Effector CD8-positive, alpha-beta T cell (primary cell): ENCODE data around the gene RILPL2.
"Not testable (repeated sequence)": the region's sequence is repeated elsewhere in the genome, so short reads cannot be mapped to it uniquely, and the experiment has no call there.

Source experiments
- DNase-seq: peaks from one replicate; lab custom pipeline; 2025; lab: John Stamatoyannopoulos, UW
- total RNA-seq, 4 experiments: gene quantifications; one replicate each; lab custom pipeline; 2026; lab: John Stamatoyannopoulos, UW

Gene RILPL2, protein sequence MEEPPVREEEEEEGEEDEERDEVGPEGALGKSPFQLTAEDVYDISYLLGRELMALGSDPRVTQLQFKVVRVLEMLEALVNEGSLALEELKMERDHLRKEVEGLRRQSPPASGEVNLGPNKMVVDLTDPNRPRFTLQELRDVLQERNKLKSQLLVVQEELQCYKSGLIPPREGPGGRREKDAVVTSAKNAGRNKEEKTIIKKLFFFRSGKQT
- total RNA-seq: 32.2 to 72.3 (median 35.6) reads per million in 4 experiments

DNA sequence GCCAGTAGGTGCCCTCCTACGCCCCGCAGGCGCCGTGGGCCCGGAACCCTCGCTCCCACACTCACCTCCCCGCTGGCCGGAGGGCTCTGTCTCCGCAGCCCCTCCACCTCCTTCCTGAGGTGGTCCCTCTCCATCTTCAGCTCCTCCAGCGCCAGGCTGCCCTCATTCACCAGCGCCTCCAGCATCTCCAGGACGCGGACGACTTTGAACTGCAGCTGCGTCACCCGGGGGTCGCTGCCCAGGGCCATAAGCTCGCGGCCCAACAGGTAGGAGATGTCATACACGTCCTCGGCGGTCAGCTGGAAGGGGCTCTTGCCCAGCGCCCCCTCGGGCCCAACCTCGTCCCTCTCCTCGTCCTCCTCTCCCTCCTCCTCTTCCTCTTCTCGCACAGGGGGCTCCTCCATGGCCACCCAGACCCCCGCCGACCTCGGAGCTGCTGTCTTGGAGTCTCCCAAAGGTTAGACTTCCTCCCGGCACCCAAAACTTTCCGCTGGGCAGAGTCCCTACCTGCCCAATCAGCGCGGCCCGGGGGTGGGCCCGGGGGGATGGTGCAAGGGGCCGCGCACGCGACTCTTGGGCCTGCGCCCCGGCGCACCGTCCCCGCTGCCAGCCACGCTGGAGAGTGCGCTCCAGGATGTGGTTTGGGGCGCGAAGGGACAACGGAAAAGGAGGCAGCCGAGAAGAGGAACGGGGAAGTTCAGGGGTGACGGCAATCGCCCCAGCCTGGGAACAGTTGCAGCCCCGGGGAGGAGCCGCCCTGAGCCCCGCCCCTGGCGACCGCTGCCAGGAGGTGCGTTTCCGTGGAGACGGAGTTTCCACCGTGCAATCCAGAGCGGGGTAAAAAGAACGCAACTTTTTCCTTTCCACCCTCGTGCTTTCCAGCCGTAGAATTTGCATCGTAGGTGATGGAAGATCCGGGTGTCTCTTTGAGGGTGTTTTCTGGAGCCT is at the start of gene RILPL2:
RILPL2 (minus strand) TSS at position 668 of the 948 bp plus-strand sequence; CDS start at position 404, 264 bp downstream.
- DNase-seq: peak; percentile 79

GRCh38 chr12:123485756-123486155 is 49.3 kb upstream of the RILPL2 start:
- DNase-seq: no peak

GRCh38 chr12:123483602-123484248 is 47.2 kb upstream of the RILPL2 start:
- DNase-seq: no peak

- no peak for DNase-seq
Observed at GRCh38 chr12:123482876-123483275, 46.4 kb upstream of the RILPL2 start.

- not testable (repeated sequence) for DNase-seq
Observed at GRCh38 chr12:123481251-123481650, 44.8 kb upstream of the RILPL2 start.

DNA sequence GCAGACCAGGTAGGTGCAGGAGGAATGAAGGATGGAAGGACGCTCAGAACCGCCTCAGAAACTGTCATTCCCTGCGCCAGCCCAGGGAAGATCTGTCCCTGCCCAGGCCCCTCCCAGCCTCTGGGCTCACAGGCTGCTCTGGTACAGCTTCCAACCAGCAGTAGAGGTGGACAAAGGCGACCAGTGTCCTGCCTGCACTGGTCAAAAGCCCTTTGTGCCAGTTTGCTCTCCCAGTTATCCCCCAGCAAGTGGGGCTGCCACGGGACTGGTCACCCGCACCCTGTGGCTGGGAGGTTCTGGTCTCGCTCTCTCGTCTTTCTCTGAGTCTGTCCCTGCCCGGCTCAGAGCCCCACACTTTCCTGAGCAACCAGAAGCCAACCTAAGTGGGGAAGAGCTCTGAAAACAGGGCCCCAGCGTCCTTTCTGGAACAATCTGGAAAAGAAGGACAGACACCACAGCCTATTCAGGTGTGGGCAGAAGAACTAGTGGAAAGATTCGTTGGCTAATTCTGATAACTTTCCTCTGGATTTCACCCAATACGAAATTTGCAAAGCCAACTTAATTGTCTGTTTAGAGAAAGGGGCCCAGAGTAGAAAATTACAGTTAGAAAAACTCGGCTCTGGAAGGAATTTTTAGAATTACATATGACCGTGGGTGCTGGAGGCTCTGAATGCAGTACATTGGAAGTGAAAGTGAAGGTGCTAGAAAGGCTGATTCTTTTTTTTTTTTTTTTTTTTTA is 43.1 kb upstream of the RILPL2 start:
- no peak for DNase-seq

DNA sequence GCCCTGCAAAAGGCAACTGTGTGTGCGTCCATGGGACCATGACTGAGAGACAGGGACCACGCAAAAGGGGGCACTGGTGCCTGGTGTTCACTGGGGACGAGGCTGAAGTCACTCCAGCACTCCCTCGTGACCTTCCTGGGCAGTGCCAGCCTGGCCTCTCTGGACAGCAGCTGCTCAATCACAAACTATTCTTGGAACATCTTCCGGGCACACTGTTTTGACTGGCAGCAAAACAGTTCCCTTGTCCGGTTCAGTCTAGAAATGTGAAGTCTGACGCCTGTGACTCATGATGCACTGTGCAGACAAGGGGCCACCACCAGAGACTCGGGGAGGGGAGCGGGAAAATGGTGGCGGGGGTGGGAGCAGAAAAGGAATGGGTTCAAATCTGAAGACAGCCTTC is 42.3 kb upstream of the RILPL2 start:
- DNase-seq: no peak

GRCh38 chr12:123478069-123478468 is 41.6 kb upstream of the RILPL2 start:
- DNase-seq: no peak

DNA sequence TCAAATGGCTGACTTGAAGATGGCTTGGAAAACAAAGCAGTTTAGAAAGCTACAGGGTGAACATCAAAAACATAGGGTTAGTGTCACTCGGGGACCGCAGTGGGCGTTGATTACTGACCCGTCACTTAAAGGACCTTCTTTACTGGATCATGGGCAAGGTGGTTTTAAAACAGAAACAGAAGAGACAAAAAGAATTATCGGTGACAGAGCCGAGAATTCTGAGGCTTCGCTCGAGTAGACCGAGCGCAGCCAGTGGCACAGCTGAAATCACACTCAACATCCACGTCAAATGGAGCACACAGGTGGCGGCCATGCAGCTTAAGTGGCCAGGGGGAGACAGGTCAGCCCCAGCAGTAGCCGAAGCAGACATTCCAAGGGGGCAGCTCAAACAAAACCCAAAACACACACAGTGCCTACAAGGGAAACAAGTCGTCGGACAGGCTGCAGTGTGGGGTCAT is 38.8 kb upstream of the RILPL2 start:
- no peak for DNase-seq

DNA sequence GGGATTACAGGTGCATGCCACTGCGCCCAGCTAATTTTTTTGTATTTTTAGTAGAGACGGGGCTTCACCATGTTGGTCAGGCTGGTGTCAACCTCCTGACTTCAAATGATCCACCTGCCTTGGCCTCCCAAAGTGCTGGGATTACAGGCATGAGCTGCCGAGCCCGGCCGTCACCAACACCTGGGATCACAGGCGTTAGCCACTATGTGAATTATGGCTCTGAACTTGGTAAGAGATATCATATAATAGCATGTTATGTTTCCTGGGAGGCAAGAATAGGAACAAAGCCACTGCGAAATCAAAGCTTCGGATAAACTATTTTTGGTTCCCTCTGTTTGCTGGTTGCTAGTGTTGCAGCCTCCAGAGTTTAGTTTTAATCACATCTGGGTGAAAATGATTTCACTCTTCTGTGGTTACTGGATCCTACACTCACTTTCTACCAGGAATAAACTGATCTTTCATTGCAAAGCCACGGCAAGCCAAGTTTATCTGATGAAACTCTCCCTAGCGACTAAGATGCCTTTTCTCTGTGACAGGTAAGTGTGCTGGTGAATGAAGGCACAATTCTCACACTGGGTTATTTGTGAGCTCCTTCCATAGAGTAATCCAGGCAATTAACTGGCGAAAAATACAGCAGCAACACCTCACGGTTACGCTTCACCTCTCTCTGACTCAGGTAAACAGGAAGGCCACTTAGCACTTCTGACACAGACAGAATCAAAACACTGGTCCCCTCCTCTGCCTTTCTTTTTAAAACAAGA is 38.2 kb upstream of the RILPL2 start:
- no peak for DNase-seq

DNA sequence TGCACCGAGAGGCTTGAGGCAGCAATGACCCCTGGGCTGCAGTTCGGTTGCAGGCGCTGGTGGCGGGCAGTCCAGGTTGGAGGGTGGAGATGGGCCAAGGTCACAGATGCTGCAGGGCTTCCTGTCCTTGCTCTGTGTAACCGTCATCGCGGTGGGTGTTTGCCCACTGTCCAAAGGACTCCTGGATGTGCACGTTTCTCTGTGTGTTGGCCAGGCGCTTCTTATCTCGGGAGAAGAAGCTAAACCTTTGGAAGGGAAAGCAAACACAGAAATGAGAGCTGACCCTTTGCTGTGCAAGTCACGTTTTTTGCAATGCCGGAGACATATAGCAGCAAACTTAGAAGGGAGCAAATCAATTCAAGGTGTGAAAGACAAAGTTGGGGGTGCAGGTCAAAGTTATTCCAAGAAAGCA is 36.0 kb upstream of the RILPL2 start:
- DNase-seq: no peak

DNA sequence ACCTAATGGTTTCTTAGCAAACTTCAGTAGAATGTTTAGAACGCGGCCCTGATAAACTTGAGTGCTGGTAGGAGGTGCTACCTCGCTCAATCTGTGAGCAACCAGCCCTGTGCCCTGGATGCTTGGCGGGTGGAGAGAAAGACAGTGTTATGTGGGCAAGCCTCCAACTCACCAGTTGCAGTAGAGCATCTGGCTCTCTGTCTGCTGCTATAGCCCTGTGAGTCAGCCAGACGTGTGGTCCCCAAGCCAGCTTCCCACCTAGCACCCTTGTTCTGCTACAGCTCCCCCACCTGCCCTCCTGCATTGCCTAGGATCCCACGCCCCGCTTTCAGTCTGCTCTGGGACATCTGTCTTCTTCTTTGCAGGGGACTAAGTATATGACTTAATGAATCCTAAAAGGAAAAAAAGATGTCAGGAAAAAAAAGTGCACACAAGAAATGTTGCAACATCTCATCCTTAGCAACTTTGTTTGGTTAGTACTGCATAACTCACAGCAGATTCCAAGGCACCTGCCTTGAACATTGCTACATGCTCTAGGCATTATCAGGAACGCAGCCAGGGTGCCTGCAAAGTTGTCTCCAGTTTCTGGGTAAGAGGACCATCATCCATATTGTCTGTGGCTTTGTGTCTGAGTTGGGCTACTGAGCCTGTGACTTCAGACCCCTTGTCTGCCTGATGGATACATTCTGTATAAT is 35.0 kb upstream of the RILPL2 start:
- no peak for DNase-seq

- DNase-seq: no peak
Observed at GRCh38 chr12:123469978-123470377, 33.5 kb upstream of the RILPL2 start.

DNA sequence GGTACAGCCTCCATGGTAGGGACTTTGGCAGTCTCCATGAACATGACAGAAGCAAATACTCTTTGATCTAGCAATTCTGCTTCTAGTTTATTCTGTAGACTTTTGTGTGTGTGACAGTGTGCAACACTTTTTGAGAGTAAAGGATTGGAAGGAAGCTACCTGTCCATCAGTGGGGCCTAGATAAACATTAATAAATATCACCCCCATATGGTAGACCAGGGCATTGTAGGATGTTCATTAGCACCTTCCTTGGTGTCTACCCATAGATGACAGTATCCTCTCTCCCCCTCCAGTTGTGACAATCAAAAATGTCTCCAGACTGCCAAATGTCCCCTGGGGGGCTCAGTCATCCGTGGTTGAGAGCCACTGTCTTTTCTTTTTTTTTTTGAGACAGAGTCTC is 32.3 kb upstream of the RILPL2 start:
- DNase-seq: no peak

- DNase-seq: no peak
Observed at GRCh38 chr12:123465084-123465483, 28.6 kb upstream of the RILPL2 start.

GRCh38 chr12:123463174-123463573 is 26.7 kb upstream of the RILPL2 start:
- DNase-seq: not testable (repeated sequence)

GRCh38 chr12:123457980-123458779 is 21.7 kb upstream of the RILPL2 start, which contains the start of gene SNRNP35:
TSS of gene SNRNP35 (plus strand) at chr12:123458139. CDS start at chr12:123465541, 7,402 bp downstream.
- DNase-seq: peak; percentile 82

- no peak for DNase-seq
Observed at GRCh38 chr12:123453165-123453564, 16.7 kb upstream of the RILPL2 start.

DNA sequence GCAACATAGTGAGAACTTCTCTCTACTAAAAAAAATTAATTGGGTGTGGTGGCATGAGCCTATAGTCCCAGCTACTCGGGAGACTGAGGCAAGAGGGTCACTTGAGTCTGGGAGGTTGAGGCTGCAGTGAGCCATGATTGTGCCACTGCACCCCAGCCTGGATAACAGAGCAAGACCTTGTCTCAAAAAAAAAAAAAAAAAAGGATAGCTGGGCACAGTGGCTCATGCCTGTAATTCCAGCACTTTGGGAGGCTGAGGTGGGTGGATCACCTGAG is 15.7 kb upstream of the RILPL2 start:
- DNase-seq: not testable (repeated sequence)

GRCh38 chr12:123450636-123451035 is 14.2 kb upstream of the RILPL2 start:
- no peak for DNase-seq
